GM12873 (cell line): Measurements from ENCODE around the gene CEP350.

Experiments used
- CTCF ChIP-seq: IDR thresholded peaks from 2 replicates; pipeline ENCODE4 v1.5.1; 2012; ENCODE audit warnings: low read depth, mild to moderate bottlenecking, moderate library complexity, low read length, control low read depth; ENCODE audit not compliant: insufficient read depth; ENCODE audit errors: missing control alignments

Gene CEP350

GRCh38 chr1:180158149-180159147 lies 203.8 kb downstream of the CEP350 start:
- TF ChIP-seq CTCF = no peak

- TF ChIP-seq CTCF = no peak
Observed at GRCh38 chr1:180160357-180160756, 205.7 kb downstream of the CEP350 start.

- TF ChIP-seq CTCF = no peak
Observed at GRCh38 chr1:180163041-180163440, 208.4 kb downstream of the CEP350 start.
